NCI-H1048 (cell line): ENCODE data around the gene HTR2C.
"Not testable (repeated sequence)": the region's sequence is repeated elsewhere in the genome, so short reads cannot be mapped to it uniquely, and the experiment has no call there.

Experiments used
- DNase-seq: peaks from one replicate; lab custom pipeline; 2025; lab: John Stamatoyannopoulos, UW

HTR2C gene

DNA sequence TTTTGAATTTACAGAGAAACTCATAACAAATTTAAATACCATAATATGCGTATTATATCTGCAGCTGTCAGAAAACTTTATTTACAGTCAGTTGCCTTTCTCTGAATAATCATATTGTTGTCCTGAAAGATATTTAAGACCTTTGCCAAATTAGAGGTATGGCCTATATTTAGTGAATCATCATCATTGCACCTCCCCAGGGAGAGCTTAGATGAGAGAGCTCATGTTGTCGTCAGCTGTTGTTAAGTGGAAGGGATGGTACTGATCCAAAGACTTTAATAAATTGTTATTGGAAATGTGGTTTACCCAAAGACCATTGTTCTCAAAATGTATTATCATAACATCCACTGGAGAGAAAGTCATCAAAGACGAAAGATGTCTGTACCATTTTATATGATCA, 128.6 kb downstream of the HTR2C start:
- no peak for DNase-seq

DNA sequence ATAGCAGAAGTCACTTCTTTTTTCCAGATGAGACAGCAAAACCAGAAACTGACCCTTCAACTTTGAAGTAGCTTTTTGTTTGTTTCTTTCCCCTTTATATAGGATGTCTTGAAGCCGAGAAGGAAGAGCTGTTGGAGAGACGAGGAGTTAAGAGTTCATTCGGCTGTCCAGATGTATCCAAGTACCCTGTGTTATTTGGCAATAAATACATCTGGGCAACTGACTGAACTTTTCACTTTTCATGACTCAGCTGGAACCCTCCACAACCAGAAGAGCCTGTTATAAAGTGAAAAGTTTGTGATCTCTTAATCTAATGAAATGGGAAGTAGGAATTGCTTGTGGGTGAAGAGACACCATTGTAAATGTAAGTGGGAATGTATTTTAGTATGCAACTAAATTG, 131.2 kb downstream of the HTR2C start:
- DNase-seq, result no peak

DNA sequence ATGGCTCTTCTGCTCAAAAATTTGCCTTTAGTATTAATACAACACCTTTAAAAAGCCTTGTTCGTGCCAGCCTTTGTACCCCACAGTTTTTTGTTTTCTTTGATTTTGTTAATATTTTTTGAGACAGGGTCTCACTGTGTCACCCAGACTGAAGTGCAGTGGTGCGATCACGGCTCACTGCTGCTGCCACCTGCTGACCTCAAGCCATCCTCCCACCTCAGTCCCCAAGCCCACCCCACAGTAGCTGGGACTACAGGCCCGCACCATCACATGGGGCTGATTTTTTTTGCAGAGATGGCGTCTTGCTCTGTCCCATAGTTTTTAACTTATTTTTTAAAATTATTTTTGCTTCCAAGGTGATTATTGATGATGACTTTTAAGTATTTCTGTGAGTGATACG, 134.0 kb downstream of the HTR2C start:
- no peak for DNase-seq

DNA sequence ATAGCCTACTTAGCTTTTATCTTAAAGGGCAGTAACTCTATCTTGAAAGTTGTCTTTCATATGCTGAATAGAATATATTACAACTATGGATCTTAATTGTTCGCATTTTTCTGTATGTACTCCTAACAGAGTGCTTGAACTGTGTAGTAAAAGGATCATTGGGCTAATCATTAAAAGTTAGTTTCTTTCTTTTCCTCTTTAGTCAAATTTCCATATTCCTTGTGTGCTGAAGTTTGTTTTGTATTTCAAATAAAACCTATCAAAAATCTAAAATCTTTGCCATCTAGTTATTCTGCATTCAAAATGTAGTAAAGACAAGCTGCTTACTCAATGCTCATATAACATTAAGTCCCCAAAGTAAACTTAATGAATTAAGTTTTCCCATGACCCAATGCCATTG, 182.7 kb downstream of the HTR2C start:
- DNase-seq, result no peak

DNA sequence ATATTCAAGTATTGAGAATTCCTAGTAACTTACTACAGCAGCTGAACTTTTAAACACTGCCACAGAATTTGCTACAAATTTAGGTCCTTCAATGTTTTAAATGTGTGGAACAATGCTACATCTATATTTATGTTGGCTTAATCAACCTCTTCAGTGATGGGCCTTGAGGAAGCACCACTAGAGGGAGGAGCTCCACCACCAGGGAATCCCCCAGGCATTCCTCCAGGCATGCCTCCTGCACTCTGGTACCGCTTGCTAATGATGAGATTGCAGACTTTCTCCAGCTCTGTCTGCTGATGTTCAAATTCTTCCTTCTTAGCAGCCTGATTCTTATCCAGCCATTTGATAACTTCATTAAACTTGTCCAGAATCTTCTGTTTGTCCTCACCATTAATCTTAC, 190.8 kb downstream of the HTR2C start:
- no peak for DNase-seq

DNA sequence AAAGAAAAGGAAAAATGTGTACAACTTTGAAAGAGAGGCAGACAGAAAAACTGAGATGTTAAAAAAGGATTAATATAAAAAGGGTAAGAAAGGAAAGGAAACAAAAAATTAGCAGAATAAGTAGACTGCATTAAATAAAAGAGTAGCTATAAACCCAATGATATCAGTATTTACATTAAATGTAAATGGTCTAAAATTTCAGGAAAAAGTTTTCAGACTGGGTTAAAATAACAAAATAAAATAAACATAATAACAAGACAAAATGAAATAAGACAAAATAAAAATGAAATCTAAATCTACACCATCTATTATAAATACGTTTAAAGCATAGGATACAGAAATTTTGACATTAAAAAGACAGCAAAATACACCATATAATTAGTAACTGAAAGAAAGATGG, 199.0 kb downstream of the HTR2C start:
- DNase-seq, result no peak

DNA sequence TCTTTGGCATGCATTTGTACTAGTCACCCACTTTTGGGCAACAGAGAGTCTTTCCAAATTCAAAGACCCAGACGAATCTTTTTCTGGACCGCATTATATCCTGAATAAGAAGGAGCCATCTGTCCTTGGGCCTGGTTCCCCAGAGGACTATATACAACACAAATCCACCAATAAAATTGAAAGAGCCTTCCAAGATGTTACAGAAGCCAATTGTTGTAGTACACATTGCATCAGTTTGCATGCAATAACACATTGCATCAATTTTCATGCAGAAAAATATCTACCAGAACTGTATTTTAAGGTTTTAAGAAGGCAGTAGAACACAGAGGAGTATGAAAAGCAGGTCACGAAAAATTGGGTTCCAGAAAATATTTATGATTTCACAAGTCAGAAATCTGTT, 203.2 kb downstream of the HTR2C start:
- no peak for DNase-seq

DNA sequence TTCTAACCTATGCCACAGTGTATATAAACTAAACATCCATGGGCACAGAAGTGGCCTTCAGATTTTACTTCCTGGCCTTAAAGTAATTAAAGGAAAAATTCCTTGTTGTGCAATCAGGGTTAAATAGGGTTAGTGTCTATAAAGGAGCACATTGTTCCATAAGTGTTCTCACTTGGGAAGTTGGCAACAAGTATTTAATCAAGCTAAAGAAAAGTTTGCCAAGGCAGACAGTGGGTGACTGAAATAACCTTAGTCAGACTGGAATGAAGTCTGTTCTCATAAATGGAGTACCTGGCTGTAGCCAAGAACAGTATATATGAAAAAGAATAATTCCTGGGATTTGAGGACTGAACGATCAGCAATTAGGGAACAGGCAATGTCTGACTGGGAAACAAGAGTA, 213.6 kb downstream of the HTR2C start:
- no peak for DNase-seq

DNA sequence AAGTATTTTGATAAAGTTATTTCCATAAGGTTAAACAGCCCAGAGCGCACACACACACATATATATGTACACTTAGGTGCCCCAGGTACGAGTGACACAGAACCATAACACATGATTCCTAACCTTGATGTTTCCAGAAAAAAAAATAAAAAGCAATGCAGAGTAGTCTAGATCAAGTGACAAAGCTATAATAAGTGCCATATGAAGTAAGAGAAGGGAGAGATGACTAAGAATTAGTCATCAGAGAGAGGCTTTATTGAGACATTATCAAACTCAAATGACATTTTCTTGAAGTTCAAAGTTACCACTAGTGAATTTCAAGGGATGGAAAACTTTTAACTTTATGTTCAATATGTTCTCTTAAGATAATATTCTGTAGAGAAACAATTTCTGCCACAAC, 215.0 kb downstream of the HTR2C start:
- DNase-seq, result no peak

DNA sequence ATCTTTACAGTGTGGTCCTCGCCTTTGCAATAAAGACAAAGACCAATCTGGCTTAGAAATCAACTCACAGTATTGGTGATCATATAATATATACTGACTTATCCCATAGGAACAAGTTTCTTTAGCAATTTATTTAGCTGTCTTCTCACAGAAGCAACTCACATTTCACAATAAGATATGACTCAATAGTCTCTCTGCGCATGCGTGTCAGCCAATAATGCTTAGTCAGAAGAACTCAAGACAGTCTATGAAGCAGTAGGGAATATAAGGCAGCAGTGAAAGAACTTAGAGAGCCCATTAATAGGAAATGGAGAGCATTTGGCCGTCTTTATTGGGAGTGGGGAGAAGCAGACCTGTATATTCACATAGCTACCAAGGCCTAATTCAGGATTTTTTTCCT, 216.8 kb downstream of the HTR2C start:
- no peak for DNase-seq

DNA sequence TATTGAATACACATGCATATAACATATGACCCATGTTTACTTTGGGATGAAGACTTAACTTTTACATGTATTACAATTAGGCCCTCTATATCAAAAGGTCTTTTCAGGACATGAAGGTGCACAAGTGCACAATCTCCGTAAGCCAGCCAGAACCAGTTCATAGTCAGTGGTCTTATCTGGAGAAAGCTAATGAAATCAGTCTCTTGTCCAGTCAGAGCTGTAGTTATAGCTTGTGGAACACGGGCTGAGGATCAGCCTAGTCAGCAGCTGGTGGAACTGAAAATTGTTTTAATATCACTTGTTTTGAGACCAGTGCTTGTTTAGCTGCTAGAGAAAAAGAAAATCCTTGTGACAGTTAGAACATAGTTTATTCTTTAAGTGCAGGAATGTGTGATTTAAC, 235.6 kb downstream of the HTR2C start:
- no peak for DNase-seq

DNA sequence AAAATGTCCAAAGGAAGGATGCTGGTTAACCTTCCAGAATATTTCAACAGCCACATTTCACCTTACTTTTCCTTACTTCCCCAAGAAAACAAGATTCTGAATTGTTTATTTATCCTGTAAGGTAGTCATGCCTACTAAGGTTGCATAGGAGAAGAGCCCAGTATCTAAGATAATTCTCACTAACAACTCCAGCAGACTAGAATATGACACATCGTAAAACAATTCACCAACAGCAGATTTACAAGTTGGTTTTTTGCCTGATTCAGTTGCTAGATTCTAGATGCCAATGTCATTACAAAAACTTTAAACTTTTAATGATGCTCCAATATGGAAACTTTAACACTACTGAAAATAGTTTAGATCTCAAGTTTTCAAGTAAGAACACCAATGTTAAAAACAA, 257.2 kb downstream of the HTR2C start:
- no peak for DNase-seq

DNA sequence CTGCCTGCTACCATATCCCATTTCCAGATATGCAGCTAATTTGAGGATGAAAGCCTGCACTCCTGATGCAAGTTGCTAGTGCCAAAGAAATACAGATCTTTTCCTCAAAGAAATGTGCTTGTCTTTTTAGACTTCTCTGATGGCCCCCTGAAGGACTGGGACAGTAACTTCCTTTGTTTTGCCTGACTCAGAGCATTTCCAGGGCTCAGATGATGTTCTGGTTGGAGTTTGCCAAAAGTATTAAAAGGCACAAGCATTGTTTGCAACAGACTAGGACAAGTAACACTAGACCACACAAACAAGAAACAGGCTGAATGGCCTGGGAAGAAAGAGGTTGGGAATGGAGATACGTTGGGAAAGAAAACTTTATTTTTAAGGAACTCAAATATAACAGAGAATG, 258.3 kb downstream of the HTR2C start:
- DNase-seq, result no peak

DNA sequence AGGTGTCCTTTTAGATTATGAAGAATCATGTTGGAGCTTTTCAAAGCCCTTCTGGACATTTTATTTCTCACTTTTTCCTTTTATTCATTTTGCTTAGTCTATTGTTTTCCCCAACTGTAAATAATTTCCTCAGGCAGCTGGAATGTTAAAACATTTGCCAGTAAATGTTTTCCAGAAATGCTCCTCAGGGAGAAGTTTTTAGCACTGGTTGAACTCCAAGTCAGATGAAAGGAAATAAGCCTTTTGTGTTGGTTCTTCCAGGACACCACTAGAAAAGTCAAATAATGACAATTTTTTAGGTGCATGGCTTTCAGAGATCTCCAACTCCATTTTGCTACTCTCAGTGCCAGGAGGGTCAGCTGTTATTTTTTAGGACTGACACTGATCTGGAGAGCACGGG, 305.6 kb downstream of the HTR2C start:
- DNase-seq, result no peak

DNA sequence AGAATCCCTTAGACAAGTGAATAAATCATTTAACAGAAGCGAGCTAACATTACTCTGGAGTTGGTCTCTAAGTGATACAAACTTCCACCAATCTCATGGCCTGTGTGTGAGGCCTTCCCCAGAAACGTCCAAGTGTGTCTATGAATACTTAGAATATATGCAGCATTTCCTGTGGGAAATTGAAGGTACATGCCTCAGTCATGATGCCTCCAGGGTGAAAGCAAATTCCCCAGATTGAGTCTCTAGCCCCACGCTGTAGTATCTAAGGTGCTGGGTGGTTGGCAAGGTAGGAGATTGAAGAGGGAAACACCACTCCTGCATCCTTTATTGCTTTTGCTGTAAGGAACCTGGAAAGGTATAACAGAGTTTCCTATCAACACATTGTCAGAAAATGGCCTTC, 319.7 kb downstream of the HTR2C start:
- DNase-seq, result no peak

DNA sequence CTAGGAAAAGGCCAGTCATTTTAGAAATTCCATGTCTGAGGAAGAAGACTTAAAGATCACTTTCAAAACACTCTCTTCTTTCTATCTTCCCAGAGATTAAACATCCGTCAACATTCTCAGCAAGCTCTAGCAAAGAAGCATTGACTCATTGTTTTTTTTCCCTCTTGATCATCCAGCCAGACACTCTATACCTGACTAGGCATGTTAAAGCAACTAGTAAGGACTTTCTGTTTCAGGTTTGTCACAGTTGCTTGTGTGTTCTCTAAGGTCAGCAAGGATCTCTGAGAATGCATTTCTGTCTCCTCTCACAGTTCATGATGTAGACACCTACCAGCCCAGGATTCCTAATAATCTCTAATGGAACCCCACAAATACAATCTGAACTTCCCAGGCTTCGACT, 321.4 kb downstream of the HTR2C start:
- DNase-seq, result no peak

DNA sequence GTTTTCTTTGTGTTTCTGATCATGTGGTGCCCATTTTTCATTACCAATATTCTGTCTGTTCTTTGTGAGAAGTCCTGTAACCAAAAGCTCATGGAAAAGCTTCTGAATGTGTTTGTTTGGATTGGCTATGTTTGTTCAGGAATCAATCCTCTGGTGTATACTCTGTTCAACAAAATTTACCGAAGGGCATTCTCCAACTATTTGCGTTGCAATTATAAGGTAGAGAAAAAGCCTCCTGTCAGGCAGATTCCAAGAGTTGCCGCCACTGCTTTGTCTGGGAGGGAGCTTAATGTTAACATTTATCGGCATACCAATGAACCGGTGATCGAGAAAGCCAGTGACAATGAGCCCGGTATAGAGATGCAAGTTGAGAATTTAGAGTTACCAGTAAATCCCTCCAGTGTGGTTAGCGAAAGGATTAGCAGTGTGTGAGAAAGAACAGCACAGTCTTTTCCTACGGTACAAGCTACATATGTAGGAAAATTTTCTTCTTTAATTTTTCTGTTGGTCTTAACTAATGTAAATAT, 323.2 kb downstream of the HTR2C start:
- no peak for DNase-seq

DNA sequence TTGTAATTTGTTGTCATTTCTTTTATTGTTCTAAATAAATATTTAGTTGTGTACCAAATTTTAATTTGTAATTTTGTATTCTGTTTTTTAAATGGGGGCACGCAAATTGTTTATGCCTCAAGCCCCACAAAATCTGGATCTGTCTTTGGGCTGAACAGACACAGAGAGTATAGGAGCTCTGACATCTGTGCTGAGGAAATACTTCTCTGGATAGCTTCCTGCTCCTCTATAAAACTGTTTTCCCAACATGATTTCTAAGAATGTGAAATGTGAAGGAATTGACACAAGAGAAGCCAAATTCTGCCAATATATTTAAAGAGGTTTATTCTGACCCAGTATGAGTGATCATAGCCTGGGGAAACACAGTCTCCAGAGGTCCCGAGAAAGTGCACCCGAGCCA, 340.5 kb downstream of the HTR2C start:
- no peak for DNase-seq

DNA sequence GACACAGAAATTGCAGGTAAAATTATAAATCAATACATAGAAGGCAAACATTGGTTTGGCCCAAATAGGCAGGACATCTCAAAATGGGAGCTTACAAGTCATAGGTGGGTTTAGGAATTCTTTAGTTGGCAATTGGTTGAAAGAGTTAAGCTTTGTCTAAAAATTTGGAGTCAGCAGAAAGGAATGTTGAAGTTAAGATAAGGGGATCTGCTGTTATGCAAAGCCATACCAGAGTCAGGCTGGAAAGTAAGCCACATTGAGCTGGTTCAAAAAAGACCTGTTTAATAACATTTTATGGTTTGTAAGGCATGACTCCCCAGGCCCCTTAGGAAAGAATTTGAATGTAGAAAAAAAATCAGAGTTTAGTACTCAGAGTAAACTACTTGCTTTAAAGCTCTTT, 341.0 kb downstream of the HTR2C start:
- DNase-seq, result no peak

DNA sequence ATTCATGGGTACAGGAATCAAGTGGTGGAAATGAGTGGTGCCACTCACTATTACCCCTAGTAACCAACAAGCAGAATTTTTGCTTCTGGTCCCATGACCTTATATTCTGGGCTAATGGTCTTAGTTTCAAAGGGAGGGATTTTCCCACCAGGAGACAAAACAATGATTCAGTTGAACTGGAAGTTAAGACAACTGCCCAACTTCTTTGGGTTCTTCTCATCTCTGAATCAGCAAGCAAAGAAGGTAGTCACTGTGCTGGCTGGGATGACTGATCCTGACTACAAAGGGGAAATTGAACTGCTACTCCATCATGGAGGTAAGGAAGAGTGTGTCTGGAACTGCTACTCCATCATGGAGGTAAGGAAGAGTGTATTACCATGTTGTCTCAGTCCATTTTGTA, 346.3 kb downstream of the HTR2C start:
- no peak for DNase-seq

DNA sequence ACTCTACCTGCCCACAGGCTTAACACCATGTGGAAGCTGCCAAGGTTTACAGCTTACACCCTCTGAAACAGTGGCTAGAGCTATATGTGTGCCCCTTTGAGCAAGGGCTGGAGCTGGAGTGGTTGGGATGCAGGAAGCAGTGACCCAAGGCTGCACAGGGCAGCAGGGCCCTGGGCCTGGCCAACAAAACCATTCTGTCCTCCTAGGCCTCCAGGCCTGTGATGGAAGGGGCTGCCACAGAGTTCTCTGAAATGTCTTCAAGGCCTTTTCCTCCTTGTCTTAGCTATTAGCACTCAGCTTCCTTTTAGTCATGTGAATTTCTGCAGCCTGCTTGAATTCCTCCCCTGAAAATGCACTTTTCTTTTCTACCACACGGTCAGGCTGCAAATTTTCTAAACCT, 348.7 kb downstream of the HTR2C start:
- no peak for DNase-seq

DNA sequence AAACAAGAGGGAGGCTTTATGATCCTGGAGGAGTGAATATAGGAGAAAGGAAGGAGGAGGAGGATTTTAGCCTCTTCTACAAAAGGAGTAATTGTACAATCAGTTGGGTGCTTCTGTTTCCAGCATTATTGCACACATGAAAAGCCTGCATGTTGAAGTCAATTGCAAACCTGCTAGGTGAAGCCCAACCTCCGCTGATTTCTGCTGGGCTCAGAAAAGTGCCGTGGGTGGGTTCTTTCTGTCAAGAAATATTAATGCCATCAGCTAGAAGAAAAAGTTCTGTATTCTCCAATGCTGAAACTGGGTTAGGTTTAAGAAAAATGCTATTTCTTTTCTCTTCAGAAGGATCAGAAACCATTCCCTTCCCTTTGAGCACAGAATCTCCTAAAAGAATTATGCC, 349.4 kb downstream of the HTR2C start:
- DNase-seq, result not testable (repeated sequence)

DNA sequence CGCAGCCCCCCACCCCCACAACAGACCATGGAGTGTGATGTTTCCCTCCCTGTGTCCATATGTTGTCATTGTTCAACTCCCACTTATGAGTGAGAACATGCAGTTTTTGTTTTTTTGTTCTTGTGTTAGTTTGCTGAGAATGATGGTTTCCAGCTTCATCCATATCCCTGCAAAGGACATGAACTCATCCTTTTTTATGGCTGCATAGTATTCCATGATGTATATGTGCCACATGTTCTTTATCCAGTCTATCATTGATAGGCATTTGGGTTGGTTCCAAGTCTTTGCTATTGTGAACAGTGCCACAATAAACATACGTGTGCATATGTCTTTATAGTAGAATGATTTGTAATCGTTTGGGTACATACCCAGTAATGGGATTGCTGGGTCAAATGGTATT, 353.2 kb downstream of the HTR2C start:
- not testable (repeated sequence) for DNase-seq

DNA sequence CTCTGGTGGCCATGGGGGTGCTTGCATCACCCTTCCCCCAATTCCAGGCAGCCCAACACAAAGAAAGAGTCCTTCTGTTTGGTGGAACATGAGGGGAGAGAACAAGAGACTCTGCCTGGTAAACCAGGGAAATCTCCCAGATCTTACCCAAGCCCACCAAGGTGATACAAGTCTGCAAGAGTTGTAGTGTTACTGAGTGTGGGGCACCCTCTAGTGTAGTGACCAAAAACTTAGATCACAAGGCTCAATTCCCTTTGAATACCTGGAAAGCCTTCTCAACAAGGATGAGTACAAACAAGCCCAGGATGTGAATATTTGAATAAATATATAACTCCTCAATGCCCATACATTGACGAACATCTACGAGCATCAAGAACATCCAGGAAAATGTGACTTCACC, 368.8 kb downstream of the HTR2C start:
- no peak for DNase-seq
